Measurements from ENCODE around the gene TMEM72. TPM values are rescaled to one million over a fixed set of nuclear protein-coding genes. Genes with fewer than 3 reads are reported as not detected.

TMEM72 gene
- total and polyA plus RNA-seq, 4 donors, result 0.33 to 8.0 (median 0.92) TPM

- Histone ChIP-seq H3K27ac (ENCODE audit: low read depth, low read length) (no peak overlapping the region), H3K27me3 (ENCODE audit: control insufficient read depth, insufficient read depth, low read length) (no peaks in the 10 kb centered on the region), H3K36me3 (ENCODE audit: control insufficient read depth, insufficient read depth, low read length) (peaks cover 60% of the 10 kb centered on the region), H3K9me3 (ENCODE audit: control insufficient read depth, insufficient read depth, low read length) (no peaks in the 10 kb centered on the region), H3K4me1 (ENCODE audit: control insufficient read depth, insufficient read depth, low read length) (peaks cover 79% of the 10 kb centered on the region), H3K4me3 (ENCODE audit: low read depth, low read length) (no peak overlapping the region)
- DNase-seq (ENCODE audit: low read depth in 4 of 6, low spot score in 6 of 6), result no peak
- WGBS (ENCODE audit: insufficient coverage), result 75% methylated on average over 6 of the region's 9 CpGs
Observed at GRCh38 chr10:44976352-44977198, 65.4 kb downstream of the TMEM72 start.

- no peak for DNase-seq (ENCODE audit: low read depth in 4 of 6, low spot score in 6 of 6)
- Histone ChIP-seq H3K27me3 (ENCODE audit: control insufficient read depth, insufficient read depth, low read length) (no peaks in the 10 kb centered on the region), H3K4me3 (ENCODE audit: low read depth, low read length) (peak overlapping the region; percentile 26), H3K36me3 (ENCODE audit: control insufficient read depth, insufficient read depth, low read length) (peaks cover 60% of the 10 kb centered on the region), H3K27ac (ENCODE audit: low read depth, low read length) (peak overlapping the region; percentile 25), H3K9me3 (ENCODE audit: control insufficient read depth, insufficient read depth, low read length) (no peaks in the 10 kb centered on the region), H3K4me1 (ENCODE audit: control insufficient read depth, insufficient read depth, low read length) (peaks cover 88% of the 10 kb centered on the region)
- 89% methylated on average over 23 of the region's 25 CpGs for WGBS (ENCODE audit: insufficient coverage)
Observed at GRCh38 chr10:44977287-44978212, 66.4 kb downstream of the TMEM72 start.

GRCh38 chr10:44978213-44978569 is 67.1 kb downstream of the TMEM72 start:
- Histone ChIP-seq H3K4me3 (ENCODE audit: low read depth, low read length) (peak overlapping the region; percentile 26), H3K27me3 (ENCODE audit: control insufficient read depth, insufficient read depth, low read length) (no peaks in the 10 kb centered on the region), H3K27ac (ENCODE audit: low read depth, low read length) (peak overlapping the region; percentile 64), H3K4me1 (ENCODE audit: control insufficient read depth, insufficient read depth, low read length) (peaks cover 86% of the 10 kb centered on the region), H3K9me3 (ENCODE audit: control insufficient read depth, insufficient read depth, low read length) (no peaks in the 10 kb centered on the region), H3K36me3 (ENCODE audit: control insufficient read depth, insufficient read depth, low read length) (peaks cover 57% of the 10 kb centered on the region)
- no peak for DNase-seq (ENCODE audit: low read depth in 4 of 6, low spot score in 6 of 6)
- WGBS (ENCODE audit: insufficient coverage), result 67% methylated on average over 1 of the region's 4 CpGs

GRCh38 chr10:44978570-44979280 is 67.6 kb downstream of the TMEM72 start, which contains the start of gene DEPP1:
Gene DEPP1 (minus strand): TSS chr10:44978809. CDS start chr10:44978030, 779 bp downstream.
- WGBS (ENCODE audit: insufficient coverage), result 30% methylated on average over 9 of the region's 12 CpGs
- Histone ChIP-seq H3K27ac (ENCODE audit: low read depth, low read length) (peak within 1 kb of the TSS; percentile 64), H3K9me3 (ENCODE audit: control insufficient read depth, insufficient read depth, low read length) (no peaks in the 10 kb centered on the region), H3K4me1 (ENCODE audit: control insufficient read depth, insufficient read depth, low read length) (peaks cover 83% of the 10 kb centered on the region), H3K4me3 (ENCODE audit: low read depth, low read length) (peak within 1 kb of the TSS; percentile 26), H3K36me3 (ENCODE audit: control insufficient read depth, insufficient read depth, low read length) (peaks cover 57% of the 10 kb centered on the region), H3K27me3 (ENCODE audit: control insufficient read depth, insufficient read depth, low read length) (no peaks in the 10 kb centered on the region)
- peak in 3 of 6 donors; percentile 56 to 95 (median 95) for DNase-seq (ENCODE audit: low read depth in 4 of 6, low spot score in 6 of 6)

GRCh38 chr10:44979281-44980191 is 68.4 kb downstream of the TMEM72 start:
- Histone ChIP-seq H3K27ac (ENCODE audit: low read depth, low read length) (no peak overlapping the region), H3K9me3 (ENCODE audit: control insufficient read depth, insufficient read depth, low read length) (no peaks in the 10 kb centered on the region), H3K4me1 (ENCODE audit: control insufficient read depth, insufficient read depth, low read length) (peaks cover 78% of the 10 kb centered on the region), H3K27me3 (ENCODE audit: control insufficient read depth, insufficient read depth, low read length) (no peaks in the 10 kb centered on the region), H3K36me3 (ENCODE audit: control insufficient read depth, insufficient read depth, low read length) (peaks cover 59% of the 10 kb centered on the region), H3K4me3 (ENCODE audit: low read depth, low read length) (no peak overlapping the region)
- WGBS (ENCODE audit: insufficient coverage), result 76% methylated on average over 12 of the region's 13 CpGs
- no peak for DNase-seq (ENCODE audit: low read depth in 4 of 6, low spot score in 6 of 6)

- Histone ChIP-seq H3K27me3 (ENCODE audit: control insufficient read depth, insufficient read depth, low read length) (no peaks in the 10 kb centered on the region), H3K9me3 (ENCODE audit: control insufficient read depth, insufficient read depth, low read length) (no peaks in the 10 kb centered on the region), H3K4me1 (ENCODE audit: control insufficient read depth, insufficient read depth, low read length) (peaks cover 79% of the 10 kb centered on the region), H3K4me3 (ENCODE audit: low read depth, low read length) (no peak overlapping the region), H3K36me3 (ENCODE audit: control insufficient read depth, insufficient read depth, low read length) (peaks cover 67% of the 10 kb centered on the region), H3K27ac (ENCODE audit: low read depth, low read length) (peak overlapping the region; percentile 71)
- WGBS (ENCODE audit: insufficient coverage), result 78% methylated on average over 14 of the region's 14 CpGs
- no peak for DNase-seq (ENCODE audit: low read depth in 4 of 6, low spot score in 6 of 6)
Observed at GRCh38 chr10:44980309-44981171, 69.4 kb downstream of the TMEM72 start.

GRCh38 chr10:44981172-44982113 is 70.3 kb downstream of the TMEM72 start:
- Histone ChIP-seq H3K4me3 (ENCODE audit: low read depth, low read length) (no peak overlapping the region), H3K27ac (ENCODE audit: low read depth, low read length) (peak overlapping the region; percentile 71), H3K4me1 (ENCODE audit: control insufficient read depth, insufficient read depth, low read length) (peaks cover 75% of the 10 kb centered on the region), H3K9me3 (ENCODE audit: control insufficient read depth, insufficient read depth, low read length) (no peaks in the 10 kb centered on the region), H3K36me3 (ENCODE audit: control insufficient read depth, insufficient read depth, low read length) (peaks cover 67% of the 10 kb centered on the region), H3K27me3 (ENCODE audit: control insufficient read depth, insufficient read depth, low read length) (no peaks in the 10 kb centered on the region)
- WGBS (ENCODE audit: insufficient coverage), result 62% methylated on average over 10 of the region's 11 CpGs
- peak in 2 of 6 donors; percentile 35 to 57 for DNase-seq (ENCODE audit: low read depth in 4 of 6, low spot score in 6 of 6)
